DOHH2 (cell line): Measurements from ENCODE around the gene COASY.

Experiments
- EZH2phosphoT487 ChIP-seq: fragments of 200-600 bp; sonication (generic); IDR thresholded peaks from 2 replicates; pipeline ENCODE4 v1.6.1; 2017; ENCODE audit warnings: borderline replicate concordance, mild to moderate bottlenecking, antibody characterized with exemption, low read length, moderate library complexity, mixed read lengths
- TF ChIP-seq, protein P1 (sequence below): fragments of 200-600 bp; sonication (generic); IDR thresholded peaks from one replicate; pipeline ENCODE4 v1.5.1; 2014; ENCODE audit warnings: antibody characterized with exemption, mild to moderate bottlenecking, low read depth, low read length; ENCODE audit not compliant: poor library complexity, severe bottlenecking

DNA sequence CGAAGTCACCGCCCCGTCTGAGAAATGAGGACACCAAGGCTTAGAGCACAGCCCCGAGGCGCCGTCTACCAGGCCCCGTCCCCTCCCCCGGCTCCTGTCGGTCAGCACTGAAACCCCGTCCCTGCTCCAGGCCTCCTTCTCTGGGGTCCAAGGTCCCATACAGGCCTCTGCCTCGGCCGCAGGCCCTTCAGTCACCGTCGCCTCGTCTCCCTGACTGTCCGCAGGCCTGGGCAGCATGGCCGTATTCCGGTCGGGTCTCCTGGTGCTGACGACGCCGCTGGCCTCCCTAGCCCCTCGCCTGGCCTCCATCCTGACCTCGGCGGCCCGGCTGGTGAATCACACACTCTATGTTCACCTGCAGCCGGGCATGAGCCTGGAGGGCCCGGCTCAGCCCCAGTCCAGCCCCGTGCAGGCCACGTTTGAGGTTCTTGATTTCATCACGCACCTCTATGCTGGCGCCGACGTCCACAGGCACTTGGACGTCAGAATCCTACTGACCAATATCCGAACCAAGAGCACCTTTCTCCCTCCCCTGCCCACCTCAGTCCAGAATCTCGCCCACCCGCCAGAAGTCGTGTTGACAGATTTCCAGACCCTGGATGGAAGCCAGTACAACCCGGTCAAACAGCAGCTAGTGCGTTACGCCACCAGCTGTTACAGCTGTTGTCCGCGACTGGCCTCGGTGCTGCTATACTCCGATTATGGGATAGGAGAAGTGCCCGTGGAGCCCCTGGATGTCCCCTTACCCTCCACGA, 617 bp downstream of the COASY start:
- no peak for TF ChIP-seq EZH2phosphoT487
- TF ChIP-seq, protein P1, sequence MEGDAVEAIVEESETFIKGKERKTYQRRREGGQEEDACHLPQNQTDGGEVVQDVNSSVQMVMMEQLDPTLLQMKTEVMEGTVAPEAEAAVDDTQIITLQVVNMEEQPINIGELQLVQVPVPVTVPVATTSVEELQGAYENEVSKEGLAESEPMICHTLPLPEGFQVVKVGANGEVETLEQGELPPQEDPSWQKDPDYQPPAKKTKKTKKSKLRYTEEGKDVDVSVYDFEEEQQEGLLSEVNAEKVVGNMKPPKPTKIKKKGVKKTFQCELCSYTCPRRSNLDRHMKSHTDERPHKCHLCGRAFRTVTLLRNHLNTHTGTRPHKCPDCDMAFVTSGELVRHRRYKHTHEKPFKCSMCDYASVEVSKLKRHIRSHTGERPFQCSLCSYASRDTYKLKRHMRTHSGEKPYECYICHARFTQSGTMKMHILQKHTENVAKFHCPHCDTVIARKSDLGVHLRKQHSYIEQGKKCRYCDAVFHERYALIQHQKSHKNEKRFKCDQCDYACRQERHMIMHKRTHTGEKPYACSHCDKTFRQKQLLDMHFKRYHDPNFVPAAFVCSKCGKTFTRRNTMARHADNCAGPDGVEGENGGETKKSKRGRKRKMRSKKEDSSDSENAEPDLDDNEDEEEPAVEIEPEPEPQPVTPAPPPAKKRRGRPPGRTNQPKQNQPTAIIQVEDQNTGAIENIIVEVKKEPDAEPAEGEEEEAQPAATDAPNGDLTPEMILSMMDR = no peak
